GM19023 (cell line): ENCODE measurements around the gene TMEM61.
"Not testable (repeated sequence)": the region's sequence is repeated elsewhere in the genome, so short reads cannot be mapped to it uniquely, and the experiment has no call there.

Experiments
- ATAC-seq: cut with Tn5 transposase; IDR thresholded peaks from one replicate; pipeline ENCODE4 v1.9.1; 2021; ENCODE audit warnings: mild to moderate bottlenecking, moderate library complexity; ENCODE audit not compliant: unreplicated experiment

Gene TMEM61

GRCh38 chr1:54998677-54999076, 18.2 kb downstream of the TMEM61 start, which contains the start of gene BSND:
BSND (plus strand) TSS chr1:54998933; CDS start chr1:54999187, 254 bp downstream.
- no peak for ATAC-seq

- ATAC-seq, result no peak
Observed at GRCh38 chr1:55000110-55001085, 20.0 kb downstream of the TMEM61 start.

- no peak for ATAC-seq
Observed at GRCh38 chr1:55001311-55001710, 20.9 kb downstream of the TMEM61 start.

DNA sequence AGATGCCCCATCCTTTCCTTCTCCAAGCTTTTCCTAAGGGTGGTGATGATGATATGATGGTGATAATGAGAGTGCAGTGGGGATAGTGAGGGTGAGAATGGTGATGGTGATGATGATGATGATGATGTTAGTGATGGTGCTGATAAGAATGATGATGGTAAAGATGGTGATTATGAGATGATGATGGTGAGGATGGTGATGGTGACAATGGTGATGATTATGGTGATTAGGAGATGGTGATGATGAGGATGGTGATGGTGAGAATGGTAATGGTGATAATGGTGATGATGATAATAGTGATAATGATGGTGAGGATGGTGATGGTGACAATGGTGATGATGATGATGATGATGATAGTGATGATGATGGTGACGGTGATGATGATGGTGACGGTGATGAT, 22.3 kb downstream of the TMEM61 start:
- no peak for ATAC-seq

GRCh38 chr1:55005351-55006140, 25.1 kb downstream of the TMEM61 start:
- no peak for ATAC-seq

DNA sequence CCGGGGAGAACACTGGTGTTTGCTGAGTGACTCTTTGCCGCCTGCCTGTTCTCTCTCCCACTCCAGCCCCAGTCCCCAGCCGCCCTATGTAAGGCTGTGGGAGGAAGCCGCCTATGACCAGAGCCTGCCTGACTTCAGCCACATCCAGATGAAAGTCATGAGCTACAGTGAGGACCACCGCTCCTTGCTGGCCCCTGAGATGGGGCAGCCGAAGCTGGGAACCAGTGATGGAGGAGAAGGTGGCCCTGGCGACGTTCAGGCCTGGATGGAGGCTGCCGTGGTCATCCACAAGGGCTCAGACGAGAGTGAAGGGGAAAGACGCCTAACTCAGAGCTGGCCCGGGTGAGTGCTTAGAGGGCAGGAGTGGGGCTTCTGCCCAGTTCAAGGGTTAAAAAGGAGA, 26.5 kb downstream of the TMEM61 start:
- no peak for ATAC-seq

GRCh38 chr1:55007625-55008024, 27.2 kb downstream of the TMEM61 start:
- ATAC-seq, result no peak

GRCh38 chr1:55010194-55010886, 29.9 kb downstream of the TMEM61 start:
- ATAC-seq, result no peak

DNA sequence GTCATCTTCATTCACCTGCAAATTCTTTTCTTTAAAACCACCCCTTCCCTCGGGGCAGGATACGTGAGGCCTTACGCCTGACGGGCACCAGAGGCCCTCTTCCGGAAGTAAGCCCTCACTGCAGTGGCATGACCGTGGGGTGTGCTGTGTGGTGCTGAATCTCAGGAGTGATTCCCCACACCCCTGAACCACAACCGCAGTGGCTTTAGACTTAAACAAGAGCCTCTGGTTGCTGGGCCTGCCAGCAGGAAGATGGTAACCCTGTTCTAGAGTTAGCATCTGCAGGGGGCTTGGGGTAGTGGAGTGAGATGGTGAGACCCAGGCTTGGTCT, 30.4 kb downstream of the TMEM61 start:
- no peak for ATAC-seq

DNA sequence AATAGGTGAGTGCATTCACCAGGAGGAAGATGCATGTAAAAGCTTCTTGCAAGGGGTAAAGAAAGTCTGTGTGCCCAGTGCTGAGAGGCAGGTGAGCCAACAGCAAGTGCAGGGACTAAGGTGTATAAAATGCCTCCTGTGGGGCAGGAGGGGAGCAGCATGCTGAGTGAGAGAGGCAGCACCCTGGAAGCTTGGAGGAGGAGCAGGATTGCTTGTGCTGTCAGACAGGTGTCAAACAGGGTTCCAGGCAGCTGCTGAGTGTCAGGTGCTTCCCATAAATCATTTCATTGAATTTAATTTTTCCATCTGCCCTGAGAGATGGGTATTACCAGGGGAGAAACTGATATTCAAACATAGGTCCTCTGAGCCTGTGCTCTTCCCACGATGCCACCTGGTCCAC, 32.2 kb downstream of the TMEM61 start:
- no peak for ATAC-seq

- ATAC-seq, result no peak
Observed at GRCh38 chr1:55015123-55015522, 34.7 kb downstream of the TMEM61 start.

GRCh38 chr1:55015731-55016620, 35.5 kb downstream of the TMEM61 start:
- no peak for ATAC-seq

GRCh38 chr1:55018395-55018794, 38.0 kb downstream of the TMEM61 start:
- no peak for ATAC-seq

GRCh38 chr1:55021942-55022546, 41.6 kb downstream of the TMEM61 start:
- peak; percentile 80 for ATAC-seq

- not testable (repeated sequence) for ATAC-seq
Observed at GRCh38 chr1:55024163-55024562, 43.7 kb downstream of the TMEM61 start.

DNA sequence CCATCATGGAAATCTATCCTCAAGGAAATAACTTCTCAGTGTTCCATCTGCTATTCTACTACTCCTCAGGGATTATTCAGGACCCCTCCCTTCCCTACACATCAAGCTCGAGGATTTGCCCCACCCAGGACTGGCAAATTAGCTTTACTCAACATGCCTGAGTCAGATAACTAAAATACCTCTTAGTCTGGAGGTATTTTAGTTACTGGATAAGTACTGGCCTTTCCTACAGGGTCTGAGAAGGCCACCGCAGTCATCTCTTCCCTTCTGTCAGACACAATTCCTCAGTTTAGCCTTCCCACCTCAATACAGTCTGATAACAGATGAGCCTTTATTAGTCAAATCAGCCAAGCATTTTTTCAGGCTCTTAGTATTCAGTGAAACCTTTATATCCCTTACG, 46.3 kb downstream of the TMEM61 start:
- ATAC-seq, result not testable (repeated sequence)

- not testable (repeated sequence) for ATAC-seq
Observed at GRCh38 chr1:55031098-55031497, 50.7 kb downstream of the TMEM61 start.

DNA sequence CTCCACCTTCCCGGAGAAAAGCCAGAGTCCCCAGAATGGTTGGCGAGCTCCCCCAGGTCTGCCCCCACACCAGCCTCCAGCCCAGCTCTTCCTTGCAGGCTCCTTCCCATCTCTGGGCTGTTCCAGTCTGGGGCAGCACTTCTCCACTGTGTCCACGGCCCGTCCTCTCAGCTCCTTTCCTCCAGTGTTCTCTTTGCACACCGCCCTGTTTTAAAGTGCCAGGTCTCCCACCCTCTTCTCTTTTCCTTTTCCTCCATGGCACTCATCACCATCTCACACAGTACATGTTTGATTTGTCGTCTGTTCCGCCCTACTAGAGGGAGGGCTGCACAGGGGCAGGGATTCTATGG, 52.8 kb downstream of the TMEM61 start:
- no peak for ATAC-seq

DNA sequence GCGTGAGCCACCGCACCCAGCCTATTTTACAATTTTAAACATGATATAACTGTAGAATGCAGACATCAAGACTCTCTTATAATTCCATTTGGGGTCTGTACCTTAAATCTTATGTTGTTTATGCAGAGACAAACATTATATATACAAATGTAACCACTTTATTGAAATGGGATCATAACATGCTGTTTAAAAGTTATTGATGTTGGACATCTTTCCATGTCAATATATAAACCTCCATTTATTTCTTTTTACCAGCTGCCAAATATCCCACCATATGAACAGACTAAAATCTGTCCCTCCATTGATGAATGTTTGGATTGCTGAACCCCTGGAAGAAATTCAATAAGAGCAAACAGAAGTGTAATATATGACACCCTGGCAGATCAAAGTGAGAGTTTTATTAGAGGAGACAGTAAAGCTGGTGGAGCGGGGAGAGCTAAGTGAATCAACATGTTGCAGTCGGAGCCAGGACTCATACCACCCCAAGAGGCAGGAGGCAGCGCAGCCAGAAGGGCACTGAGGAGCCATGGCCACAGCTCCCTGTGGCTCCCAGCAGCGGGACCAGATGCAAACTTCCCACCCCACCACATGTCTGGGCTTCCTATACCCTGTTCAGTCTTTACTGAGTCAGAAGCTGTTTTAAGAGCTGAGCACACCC, 54.2 kb downstream of the TMEM61 start:
- ATAC-seq, result no peak
